ENCODE measurements around the gene BMP2.

Gene BMP2

GRCh38 chr20:6767536-6768227 lies at the start of gene BMP2:
Gene BMP2, plus strand, starts transcription at chr20:6767686. Its CDS starts 2,441 bp downstream, at chr20:6770127.
- no peak for DNase-seq (ENCODE audit: low read depth in 3 of 3, low spot score in 1 of 3)

GRCh38 chr20:6718662-6719368 lies 48.7 kb upstream of the BMP2 start:
- DNase-seq (ENCODE audit: low read depth in 3 of 3, low spot score in 1 of 3): no peak

- no peak for DNase-seq (ENCODE audit: low read depth in 3 of 3, low spot score in 1 of 3)
These were observed 48.1 kb upstream of the BMP2 start for GRCh38 chr20:6719369-6719721.

- no peak for DNase-seq (ENCODE audit: low read depth in 3 of 3, low spot score in 1 of 3)
These were observed 40.7 kb upstream of the BMP2 start for GRCh38 chr20:6726761-6727160.

GRCh38 chr20:6730672-6731328 lies 36.7 kb upstream of the BMP2 start:
- DNase-seq (ENCODE audit: low read depth in 3 of 3, low spot score in 1 of 3): no peak

GRCh38 chr20:6732001-6732447 lies 35.5 kb upstream of the BMP2 start:
- no peak for DNase-seq (ENCODE audit: low read depth in 3 of 3, low spot score in 1 of 3)

- DNase-seq (ENCODE audit: low read depth in 3 of 3, low spot score in 1 of 3): no peak
These were observed 34.6 kb upstream of the BMP2 start for GRCh38 chr20:6732851-6733250.

- DNase-seq (ENCODE audit: low read depth in 3 of 3, low spot score in 1 of 3): no peak
These were observed 33.5 kb upstream of the BMP2 start for GRCh38 chr20:6733965-6734364.

GRCh38 chr20:6735942-6736845 lies 31.3 kb upstream of the BMP2 start:
- no peak for DNase-seq (ENCODE audit: low read depth in 3 of 3, low spot score in 1 of 3)

GRCh38 chr20:6739406-6739805 lies 28.1 kb upstream of the BMP2 start:
- DNase-seq (ENCODE audit: low read depth in 3 of 3, low spot score in 1 of 3): no peak

GRCh38 chr20:6740096-6740495 lies 27.4 kb upstream of the BMP2 start:
- no peak for DNase-seq (ENCODE audit: low read depth in 3 of 3, low spot score in 1 of 3)

GRCh38 chr20:6744180-6744579 lies 23.3 kb upstream of the BMP2 start:
- no peak for DNase-seq (ENCODE audit: low read depth in 3 of 3, low spot score in 1 of 3)

GRCh38 chr20:6744805-6745204 lies 22.7 kb upstream of the BMP2 start:
- DNase-seq (ENCODE audit: low read depth in 3 of 3, low spot score in 1 of 3): no peak

GRCh38 chr20:6746901-6747609 lies 20.4 kb upstream of the BMP2 start:
- no peak for DNase-seq (ENCODE audit: low read depth in 3 of 3, low spot score in 1 of 3)

GRCh38 chr20:6750438-6750837 lies 17.0 kb upstream of the BMP2 start:
- no peak for DNase-seq (ENCODE audit: low read depth in 3 of 3, low spot score in 1 of 3)

GRCh38 chr20:6756693-6757595 lies 10.5 kb upstream of the BMP2 start:
- DNase-seq (ENCODE audit: low read depth in 3 of 3, low spot score in 1 of 3): no peak

- DNase-seq (ENCODE audit: low read depth in 3 of 3, low spot score in 1 of 3): no peak
These were observed 2.9 kb upstream of the BMP2 start for GRCh38 chr20:6764619-6765018.

GRCh38 chr20:6765469-6766058 lies 1.9 kb upstream of the BMP2 start:
- DNase-seq (ENCODE audit: low read depth in 3 of 3, low spot score in 1 of 3): no peak

- DNase-seq (ENCODE audit: low read depth in 3 of 3, low spot score in 1 of 3): no peak
These were observed 1.1 kb upstream of the BMP2 start for GRCh38 chr20:6766433-6766832.
